ENCODE measurements around the gene PDIK1L. TPM values are rescaled to one million over a fixed set of nuclear protein-coding genes. Genes with fewer than 3 reads are reported as not detected.
A peak's percentile ranks its signal among the peaks of the same experiment; 100 is the strongest.

PDIK1L gene
- total and polyA plus RNA-seq, 2 of the 8 experiments (the other 6 are each of a cell fraction or from before 2014, with no cell fraction given) = 0.95 to 4.5 TPM

DNA sequence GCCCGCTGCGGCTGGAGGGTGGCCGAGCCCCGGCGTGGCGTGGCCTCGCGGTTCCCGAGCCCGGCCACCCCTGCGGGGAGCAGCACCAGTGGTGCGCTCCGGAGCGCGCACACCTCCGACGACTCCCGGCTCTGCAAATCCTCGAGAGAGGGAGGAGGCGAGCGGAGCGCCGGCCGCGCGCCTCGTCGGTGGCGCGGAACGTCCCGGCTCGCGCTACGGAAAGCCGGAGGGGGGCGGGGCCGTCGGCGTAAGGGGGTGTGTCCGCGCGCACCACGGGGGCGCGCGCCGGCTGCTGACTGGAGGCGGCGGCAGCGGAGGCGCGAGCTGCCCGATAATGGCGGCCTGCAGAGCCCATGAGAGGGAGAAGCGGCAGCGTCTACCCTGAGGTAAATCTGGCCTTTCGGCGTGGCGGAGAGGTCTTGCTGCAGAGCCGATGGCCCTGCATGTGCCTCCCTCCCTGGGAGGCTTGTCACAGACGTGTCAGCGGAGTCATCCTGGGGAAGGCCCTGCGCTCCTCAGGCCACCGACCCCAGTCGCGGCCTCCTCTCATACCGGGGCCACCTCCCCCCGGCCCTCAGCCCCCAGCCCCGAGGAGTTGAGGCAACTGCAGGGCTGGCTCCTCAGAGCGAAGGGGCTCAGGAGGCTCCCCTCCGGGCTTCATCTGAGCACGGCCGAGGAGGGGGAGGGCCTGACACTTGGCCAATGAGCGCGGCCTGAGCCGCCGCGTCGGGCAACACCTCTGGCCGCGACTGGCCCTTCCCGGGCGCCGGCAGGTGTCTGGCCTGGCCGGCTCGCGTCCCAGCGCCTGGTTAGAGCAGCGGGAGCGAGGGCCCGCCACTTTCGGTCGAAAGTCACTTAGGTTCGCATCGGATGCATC, at the start of gene PDIK1L (continued):
- TF ChIP-seq HDAC2 (IDR thresholded peaks at IDR 0.05; ENCODE audit: borderline replicate concordance in 1 of 2, low read depth in 2 of 2, low read length in 2 of 2) = 0 out of 4 replicates have a peak, but pooled peaks of 1 of the 2 experiments have one; percentile 38
- no peak for TF ChIP-seq RAD21 (IDR thresholded peaks at IDR 0.05 in 1 of 2, conservative IDR thresholded peaks at IDR 0.05 in 1 of 2; ENCODE audit: low read depth in 2 of 2, low read length in 2 of 2)
- no peak for TF ChIP-seq CBX5 (IDR thresholded peaks at IDR 0.05; ENCODE audit: low read depth, low read length)
- TF ChIP-seq SRF (IDR thresholded peaks at IDR 0.05; ENCODE audit: low read depth, low read length) = no peak
- TF ChIP-seq TEAD4 (IDR thresholded peaks at IDR 0.05; ENCODE audit: low read depth, low read length) = no peak
- TF ChIP-seq CHD2 (IDR thresholded peaks at IDR 0.05; ENCODE audit: low read length) = no peak; the same call in 1 of the 2 replicates
- no peak for TF ChIP-seq RNF2 (IDR thresholded peaks at IDR 0.05; ENCODE audit: borderline replicate concordance, low read depth, low read length, missing control alignments, poor library complexity, severe bottlenecking)
- peak; percentile 49 for TF ChIP-seq TAF1 (IDR thresholded peaks at IDR 0.05; ENCODE audit: low read depth, low read length)
- peak; percentile 14 for TF ChIP-seq KDM4A (IDR thresholded peaks at IDR 0.05; ENCODE audit: low read depth, low read length, severe bottlenecking)
- 0 out of 2 replicates have a peak, but pooled peaks have one; percentile 66 for TF ChIP-seq SP1 (IDR thresholded peaks at IDR 0.05; ENCODE audit: low read depth, low read length)
- TF ChIP-seq JUND (IDR thresholded peaks at IDR 0.05; ENCODE audit: low read length) = no peak
- no peak for TF ChIP-seq TCF12 (IDR thresholded peaks at IDR 0.05; ENCODE audit: low read depth, low read length)
- TF ChIP-seq GABPA (IDR thresholded peaks at IDR 0.05; ENCODE audit: borderline replicate concordance, insufficient read depth, low read length) = no peak
- TF ChIP-seq YY1 (IDR thresholded peaks at IDR 0.05; ENCODE audit: low read depth, low read length) = peak; percentile 96
- TF ChIP-seq NANOG (IDR thresholded peaks at IDR 0.05; ENCODE audit: insufficient read depth, low read depth, low read length, poor library complexity, severe bottlenecking) = no peak
- TF ChIP-seq POLR2A (IDR thresholded peaks at IDR 0.05; ENCODE audit: control extremely low read depth in 1 of 2, low read depth in 2 of 2, low read length in 2 of 2) = peak; percentile 66 to 83
